RPMI8226 (cell line): ENCODE results near the gene KRT83.
A peak's percentile ranks its signal among the peaks of the same experiment; 100 is the strongest.
"Not testable (repeated sequence)": the region's sequence is repeated elsewhere in the genome, so short reads cannot be mapped to it uniquely, and the experiment has no call there.

Experiments used
- DNase-seq: peaks from one replicate; pipeline ENCODE4 v3.0.0-alpha.2; 2015

KRT83 gene

DNA sequence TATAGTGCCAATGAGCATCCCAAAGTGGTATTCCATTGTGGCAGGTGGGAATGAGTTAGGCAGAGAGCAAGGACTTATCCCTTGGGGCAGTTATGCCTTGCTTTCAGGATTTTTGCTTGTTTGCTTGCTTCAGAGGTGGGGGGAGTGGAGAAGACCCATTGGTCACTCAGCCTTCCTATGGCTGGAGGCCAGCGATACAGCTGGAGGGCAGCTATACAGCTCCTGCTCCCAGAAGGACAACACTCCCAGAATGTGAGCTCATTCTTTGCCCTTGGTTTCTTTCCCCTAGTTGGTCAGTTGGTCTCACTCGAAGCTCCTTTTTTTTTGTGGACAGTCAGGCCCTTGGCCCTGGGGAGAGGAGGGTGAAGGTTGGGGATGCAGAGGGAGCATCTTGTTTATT is 14.5 kb downstream of the KRT83 start:
- DNase-seq: no peak

DNA sequence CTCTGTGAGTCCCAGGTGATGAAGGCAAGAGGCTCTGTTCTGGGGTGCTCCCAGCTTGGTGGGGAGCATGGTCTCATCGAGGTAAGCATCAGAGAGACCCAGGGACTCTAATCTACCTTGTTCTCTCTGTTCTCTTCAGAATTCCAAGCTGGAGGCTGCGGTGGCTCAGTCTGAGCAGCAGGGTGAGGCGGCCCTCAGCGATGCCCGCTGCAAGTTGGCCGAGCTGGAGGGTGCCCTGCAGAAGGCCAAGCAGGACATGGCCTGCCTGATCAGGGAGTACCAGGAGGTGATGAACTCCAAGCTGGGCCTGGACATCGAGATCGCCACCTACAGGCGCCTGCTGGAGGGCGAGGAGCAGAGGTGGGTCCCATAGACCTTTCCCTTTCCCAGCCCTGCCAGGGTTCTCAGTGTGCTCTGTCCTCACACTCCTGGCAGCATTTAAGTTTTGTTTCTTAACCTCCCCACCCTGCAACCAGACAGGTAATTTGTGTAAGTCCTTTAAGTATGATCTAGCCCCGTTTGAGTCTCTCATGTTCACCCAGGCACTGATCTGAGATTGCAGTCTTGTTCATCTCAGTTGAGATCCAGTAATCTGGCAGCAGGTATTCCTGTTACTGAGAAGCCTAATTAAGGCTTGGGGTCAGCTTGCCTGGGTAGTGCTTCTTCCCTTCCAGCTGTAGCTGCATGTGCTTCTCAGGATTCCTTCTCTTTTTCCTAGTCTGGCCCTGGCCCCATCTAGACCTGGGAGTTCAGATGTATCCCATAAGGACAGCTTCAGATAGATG is 15.1 kb downstream of the KRT83 start:
- DNase-seq: no peak

DNA sequence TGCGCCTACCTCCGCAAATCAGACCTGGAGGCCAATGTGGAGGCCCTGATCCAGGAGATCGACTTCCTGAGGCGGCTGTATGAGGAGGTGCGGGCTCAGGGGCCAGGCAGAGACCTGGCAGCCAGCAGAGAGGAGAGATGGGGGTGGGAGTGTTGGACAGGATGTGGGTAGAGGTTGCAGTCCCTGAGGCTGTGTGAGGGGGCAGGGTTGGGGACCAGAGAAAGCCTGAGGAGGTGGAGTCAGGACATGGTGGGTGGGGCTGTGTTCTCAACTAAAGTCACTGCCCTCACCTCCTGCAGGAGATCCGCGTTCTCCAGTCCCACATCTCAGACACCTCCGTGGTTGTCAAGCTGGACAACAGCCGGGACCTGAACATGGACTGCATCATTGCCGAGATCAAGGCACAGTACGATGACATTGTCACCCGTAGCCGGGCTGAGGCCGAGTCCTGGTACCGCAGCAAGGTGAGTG is 16.2 kb downstream of the KRT83 start:
- DNase-seq: peak; percentile 59

DNA sequence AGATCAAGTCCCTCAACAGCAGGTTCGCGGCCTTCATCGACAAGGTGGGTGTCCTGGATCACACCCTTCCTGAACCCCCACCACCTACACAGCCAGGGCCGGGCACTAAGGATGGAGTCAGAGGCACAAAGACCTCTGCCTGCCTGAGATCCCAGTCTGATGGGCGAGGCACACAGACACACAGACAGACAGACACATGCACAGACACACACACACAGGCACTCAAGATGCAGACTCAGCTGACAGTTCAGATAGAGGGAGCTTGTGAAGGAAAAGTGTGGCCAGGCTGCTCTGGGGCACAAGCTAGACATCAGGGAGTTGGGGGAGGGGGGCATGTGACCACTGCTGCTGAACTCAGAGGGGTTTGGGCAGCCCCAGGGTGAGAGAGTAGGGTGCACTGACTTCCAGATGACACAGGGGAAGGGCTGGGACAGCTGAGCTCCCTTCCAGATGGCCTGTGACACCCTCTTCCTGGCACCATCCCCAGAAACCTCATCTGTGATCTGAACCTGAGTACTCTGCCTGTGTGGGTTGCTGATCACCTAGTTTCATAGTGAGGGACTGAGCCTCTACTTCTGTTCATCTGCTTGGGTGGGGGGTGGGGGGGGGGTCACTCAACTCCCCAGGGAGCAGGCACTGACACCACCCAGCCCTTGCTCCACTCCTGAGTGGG is 18.8 kb downstream of the KRT83 start:
- not testable (repeated sequence) for DNase-seq

DNA sequence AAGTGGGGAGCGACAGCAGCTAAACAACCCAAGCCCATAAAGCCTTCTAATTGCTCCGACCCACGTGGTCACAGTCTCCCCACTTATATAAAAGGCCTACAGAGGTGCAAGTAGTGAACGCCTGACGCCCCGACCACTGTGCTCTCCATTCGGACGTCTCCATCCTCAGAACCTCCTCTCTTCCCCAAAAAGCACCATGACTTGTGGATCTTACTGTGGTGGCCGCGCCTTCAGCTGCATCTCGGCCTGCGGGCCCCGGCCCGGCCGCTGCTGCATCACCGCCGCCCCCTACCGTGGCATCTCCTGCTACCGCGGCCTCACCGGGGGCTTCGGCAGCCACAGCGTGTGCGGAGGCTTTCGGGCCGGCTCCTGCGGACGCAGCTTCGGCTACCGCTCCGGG is 19.5 kb downstream of the KRT83 start:
- DNase-seq: not testable (repeated sequence)

DNA sequence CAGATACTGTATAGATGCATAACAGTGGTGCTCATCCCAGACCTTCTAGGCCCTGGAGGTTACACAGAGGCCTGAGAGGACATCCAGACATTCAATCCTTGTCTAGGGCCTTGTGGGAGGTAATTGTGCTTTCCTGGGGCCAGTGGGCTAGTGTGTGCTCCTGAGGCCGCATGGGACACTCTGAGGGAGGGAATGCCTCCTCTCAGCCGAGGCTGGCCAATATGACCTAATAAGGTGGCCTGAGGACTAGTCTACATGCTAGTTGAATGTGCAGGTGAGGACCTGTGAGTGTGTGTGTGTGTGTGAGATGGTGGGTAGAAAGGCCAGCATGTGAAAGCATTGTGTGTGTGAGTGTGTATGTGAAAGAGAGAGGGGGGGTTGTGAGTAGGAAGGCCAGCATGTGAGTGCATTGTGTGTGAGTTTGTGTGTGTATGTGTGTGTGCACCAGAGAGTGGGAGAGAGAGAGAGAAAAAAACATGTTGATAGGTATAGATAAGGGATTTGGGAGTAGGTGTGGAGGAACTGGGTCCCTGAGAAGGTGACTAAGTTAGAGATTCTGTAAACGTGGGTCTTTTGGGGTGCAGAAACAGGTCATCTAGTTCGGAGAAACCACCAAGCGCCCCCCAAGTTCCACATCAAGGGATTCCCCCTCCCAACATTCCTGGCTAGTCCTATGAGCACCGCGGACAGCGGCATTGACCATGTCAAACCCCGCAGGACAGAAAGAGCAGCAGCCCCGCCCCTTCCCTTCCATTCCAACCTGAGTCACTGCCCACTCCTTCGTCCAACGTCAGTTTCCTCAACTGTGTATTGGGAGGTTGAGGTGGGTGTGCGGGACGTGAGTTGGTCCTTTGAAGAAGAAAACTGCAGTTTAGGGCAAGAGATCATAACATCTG is 20.2 kb downstream of the KRT83 start:
- no peak for DNase-seq

DNA sequence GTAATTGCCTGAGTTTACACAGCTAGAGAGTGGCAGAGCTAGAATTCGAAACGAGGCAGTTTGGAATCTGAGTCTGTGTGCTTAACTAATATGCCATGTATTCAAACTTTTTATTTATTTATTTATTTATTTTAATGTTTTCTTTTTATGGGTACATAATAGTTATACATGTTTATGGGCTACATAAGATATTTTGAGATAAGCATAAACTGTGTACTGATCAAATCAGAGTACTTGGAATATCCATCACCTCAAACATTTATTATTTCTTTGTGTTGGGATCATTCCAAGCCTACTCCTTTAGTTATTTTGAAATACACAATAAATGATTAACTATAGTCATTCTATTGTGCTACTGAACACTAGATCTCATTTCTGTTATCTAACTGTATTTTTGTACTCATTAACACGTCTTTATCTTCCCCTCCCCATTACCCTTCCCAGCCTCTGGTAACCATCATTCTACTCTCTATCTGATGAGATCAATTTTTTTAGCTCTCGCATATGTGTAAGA is 22.5 kb downstream of the KRT83 start:
- DNase-seq: no peak

DNA sequence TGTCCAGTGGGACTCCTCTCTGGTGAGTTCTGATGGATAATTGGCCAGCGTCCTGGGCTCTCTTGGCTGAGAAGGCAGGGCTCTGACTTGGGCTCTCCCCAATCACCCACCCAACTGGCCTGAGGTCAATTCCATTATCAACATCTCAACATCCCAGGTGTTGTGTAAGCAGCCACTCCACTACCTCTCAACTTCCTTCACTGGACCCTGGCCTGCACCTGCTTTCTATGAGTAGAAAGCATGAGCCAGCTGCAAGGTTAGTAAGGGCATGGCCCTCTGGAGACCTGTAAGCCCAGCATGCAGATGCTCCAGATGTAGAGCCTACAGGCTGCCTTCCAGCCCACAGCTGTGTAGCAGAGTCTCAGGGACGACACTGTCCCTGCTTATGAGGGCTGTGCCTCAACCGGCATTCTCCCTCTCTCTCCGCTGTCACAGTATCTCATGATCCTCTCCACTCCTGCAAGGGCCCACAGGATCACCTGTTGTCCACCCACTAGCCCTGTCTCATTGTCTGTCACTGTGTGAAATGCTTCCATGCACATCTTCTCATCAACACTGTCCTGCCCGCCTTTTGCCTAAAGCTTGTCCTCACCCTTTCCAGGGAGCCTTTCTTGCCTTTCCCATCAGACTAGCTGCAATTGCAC is 24.5 kb downstream of the KRT83 start:
- peak; percentile 95 for DNase-seq

DNA sequence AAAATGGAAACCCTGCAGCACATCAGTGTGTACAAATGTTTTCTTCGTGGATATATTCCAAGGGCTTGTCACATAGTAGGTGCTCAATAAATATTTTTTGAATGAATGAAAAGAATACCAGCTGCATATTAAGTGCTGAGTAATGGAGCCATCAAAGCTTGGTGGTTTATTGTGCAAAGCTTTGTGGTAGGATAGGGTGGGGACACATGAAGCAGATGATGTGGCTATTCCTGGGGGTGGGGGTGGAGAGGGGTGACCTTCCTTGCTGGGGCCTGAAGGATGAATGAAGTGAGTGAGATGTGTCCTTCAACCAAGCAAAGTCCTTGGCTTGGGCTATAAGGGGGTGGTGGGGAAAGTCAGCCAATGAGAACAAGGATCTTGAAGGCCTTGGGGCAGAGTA is 25.5 kb downstream of the KRT83 start:
- peak; percentile 75 for DNase-seq

DNA sequence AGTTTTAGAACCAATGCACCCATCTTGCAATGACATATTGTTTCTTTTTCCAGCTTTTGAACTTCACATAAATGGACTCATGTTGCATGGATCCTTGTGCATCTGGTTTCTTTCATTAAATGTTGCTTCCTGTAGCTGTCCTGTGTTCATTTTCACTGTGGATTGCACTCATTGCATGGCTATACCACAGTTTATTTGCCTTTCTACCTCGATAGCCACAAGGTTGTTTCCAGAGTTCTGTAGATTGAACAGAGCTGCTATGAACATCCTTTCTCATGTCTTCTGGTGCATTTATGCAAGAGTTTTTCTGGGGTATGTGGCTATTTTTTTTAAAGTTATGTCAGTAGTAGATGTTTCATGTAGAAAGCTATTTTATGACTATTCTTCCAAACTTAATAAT is 26.4 kb downstream of the KRT83 start:
- DNase-seq: no peak

DNA sequence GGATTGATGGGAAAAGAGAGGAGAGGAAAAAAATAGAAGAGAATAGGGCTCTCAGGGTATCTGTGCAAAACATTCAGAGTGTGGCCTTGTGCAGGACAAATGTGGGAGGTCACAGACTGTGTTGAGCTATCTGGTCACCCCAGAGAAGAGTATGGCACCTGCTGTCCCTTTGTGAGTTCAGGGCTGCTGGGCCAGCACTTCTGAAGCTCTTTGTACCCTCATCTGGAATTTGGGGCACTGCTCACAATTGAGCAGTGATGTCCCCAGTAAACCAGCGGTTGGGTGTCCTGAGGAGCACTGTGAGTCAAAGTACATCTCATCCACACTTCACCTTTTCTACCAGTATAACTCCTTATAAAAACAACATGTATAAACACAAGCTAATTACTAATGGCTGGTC is 27.3 kb downstream of the KRT83 start:
- DNase-seq: peak; percentile 48

DNA sequence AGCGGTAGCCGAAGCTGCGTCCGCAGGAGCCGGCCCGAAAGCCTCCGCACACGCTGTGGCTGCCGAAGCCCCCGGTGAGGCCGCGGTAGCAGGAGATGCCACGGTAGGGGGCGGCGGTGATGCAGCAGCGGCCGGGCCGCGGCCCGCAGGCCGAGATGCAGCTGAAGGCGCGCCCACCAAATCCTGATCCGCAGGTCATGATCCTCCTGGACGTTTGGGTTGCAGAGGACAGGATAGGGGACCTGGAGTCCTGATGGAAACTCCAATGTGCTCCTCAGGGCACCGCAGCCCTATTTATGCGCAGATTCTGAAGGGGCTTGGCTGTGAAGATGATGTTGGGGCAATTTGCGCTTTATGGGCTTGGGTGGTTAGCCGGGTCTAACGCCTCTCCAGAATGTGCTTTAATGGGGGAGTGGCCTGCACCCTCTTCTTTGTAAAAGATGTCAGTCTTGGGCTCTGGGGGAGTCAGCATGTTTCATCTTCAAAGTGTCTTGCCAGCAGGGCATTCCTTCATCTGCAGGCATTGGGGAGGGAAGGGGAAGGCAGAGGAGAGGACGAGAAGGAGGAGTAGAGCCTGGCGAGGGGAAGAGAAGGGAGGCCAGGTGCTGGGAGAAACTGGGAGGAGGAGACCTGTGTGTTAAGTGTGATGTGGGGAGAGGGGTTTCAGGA is 29.8 kb downstream of the KRT83 start, which contains the start of gene KRT81:
Gene KRT81 (minus strand): TSS at position 268 of the 669 bp plus-strand sequence. CDS start 69 bp downstream, at position 199.
- DNase-seq: no peak

DNA sequence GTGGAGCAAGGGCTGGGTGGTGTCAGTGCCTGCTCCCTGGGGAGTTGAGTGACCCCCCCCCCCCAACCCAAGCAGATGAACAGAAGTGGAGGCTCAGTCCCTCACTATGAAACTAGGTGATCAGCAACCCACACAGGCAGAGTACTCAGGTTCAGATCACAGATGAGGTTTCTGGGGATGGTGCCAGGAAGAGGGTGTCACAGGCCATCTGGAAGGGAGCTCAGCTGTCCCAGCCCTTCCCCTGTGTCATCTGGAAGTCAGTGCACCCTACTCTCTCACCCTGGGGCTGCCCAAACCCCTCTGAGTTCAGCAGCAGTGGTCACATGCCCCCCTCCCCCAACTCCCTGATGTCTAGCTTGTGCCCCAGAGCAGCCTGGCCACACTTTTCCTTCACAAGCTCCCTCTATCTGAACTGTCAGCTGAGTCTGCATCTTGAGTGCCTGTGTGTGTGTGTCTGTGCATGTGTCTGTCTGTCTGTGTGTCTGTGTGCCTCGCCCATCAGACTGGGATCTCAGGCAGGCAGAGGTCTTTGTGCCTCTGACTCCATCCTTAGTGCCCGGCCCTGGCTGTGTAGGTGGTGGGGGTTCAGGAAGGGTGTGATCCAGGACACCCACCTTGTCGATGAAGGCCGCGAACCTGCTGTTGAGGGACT is 30.6 kb downstream of the KRT83 start:
- not testable (repeated sequence) for DNase-seq

DNA sequence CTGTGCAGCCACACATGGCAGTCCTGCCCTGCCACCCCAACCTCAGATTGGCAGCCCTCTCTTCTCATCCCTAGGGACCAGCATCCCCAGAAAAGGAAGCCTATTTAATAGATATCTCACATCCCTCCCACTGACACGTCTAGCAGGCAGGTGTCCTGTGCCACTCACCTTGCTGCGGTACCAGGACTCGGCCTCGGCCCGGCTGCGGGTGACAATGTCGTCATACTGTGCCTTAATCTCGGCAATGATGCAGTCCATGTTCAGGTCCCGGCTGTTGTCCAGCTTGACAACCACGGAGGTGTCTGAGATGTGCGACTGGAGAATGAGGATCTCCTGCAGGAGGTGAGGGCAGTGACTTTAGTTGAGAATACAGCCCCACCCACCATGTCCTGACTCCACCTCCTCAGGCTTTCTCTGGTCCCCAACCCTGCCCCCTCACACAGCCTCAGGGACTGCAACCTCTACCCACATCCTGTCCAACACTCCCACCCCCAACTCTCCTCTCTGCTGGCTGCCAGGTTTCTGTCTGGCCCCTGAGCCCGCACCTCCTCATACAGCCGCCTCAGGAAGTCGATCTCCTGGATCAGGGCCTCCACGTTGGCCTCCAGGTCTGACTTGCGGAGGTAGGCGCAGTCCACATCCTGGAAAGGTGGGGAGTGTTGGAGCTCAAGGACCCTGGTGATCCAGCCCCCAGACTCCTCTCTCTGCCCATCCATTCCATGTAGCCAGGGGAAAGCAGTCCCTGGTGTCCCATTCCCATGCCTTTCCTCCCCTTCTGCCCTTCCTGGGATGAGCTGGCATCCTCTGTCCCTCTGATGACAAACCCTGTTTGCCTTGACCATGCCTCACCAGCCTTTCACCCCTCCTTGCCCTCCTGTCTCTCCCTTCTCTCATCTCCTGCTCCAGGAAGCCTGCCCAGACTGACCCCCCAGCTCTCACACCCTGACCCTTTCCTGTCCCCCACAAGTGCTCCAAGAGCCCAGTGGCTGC is 33.1 kb downstream of the KRT83 start:
- DNase-seq: not testable (repeated sequence)

DNA sequence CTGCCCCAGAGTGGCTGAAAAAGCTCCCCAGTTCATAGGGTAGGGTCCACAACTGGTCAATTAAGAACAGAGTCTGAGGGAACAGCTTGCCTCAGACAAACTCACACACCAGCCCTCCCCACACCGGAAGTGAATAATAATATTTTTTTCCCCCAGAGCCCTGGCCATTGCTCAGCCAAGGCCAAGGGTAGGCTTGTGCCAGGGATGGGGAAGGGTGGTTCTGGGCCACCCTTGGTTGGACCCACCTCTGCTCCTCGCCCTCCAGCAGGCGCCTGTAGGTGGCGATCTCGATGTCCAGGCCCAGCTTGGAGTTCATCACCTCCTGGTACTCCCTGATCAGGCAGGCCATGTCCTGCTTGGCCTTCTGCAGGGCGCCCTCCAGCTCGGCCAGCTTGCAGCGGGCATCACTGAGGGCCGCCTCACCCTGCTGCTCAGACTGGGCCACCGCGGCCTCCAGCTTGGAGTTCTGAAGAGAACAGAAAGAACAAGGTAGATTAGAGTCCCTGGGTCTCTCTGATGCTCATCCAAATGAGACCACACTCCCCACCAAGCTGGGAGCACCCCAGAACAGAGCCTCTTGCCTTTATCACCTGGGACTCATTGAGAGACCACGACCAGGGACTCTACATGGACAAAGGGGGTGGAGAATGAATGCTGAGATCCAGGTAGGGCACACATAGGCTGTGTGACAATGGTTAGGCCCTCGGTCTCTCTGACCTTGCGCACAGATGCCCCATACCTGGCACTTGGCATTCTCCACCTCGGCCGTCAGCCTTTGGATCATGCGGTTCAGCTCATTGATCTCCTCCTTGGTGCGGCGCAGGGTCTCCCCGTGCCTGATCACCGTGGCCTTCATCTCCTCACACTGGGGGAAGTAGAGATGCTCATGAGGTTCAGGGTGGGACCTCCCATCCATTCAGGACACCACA is 34.1 kb downstream of the KRT83 start:
- not testable (repeated sequence) for DNase-seq

DNA sequence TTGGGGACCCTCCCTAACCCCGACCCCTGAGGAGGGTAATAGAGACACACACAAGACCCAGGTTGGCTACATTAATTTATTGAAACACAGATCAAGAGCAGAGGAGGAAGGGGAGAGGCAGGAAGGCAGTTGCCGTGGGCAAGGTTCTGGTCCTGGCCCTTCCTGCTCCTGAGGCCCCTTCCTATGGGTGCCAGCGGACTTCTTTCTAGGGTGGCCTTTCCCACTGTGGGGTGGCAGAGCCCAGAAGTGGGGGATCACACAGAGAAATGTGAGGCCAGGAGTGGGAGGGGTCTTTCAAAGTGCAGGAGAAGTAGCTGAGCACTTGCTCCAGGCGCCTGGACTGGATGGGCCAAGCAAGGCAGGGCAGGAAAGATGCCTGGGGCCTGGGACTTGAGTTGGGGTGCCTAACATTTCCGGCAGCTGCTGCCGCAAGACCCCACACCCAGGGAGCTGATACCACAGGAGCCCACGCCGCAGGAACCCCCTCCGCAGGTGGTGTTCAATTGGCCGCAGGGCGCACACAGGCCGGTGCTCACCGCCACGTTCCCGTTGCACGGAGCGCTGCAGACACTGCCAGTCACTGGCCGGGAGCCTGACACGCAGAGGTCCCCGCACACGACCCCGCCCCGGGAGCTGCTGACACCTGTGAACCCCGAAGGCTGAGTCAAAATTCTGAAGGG is 35.2 kb downstream of the KRT83 start:
- DNase-seq: no peak

DNA sequence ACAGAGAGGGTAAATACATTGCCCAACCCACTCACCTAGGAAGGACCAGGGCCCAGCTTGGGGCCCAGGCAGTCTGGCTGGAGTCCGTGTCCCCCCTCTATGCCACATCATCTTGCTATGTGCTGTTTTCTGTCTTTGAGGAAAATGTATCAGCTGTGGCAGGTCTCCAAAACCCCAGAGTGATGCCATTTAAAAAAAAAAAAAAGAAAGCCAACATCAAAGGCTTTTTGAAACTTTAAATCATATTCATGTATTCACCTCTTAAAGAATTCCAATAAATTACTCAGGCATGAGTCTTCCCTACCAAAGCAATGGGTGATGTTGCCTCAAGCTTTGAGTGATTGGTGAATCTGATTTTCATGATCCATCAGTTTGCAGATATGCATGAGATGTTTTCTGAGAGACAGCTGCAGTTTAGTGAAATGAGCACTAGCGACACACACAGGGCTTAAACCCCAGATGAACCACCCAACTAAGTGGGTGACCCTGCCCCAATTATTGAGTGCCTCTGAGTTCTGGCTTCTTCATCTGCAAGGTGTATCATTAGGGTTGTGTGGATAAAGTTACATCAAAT is 35.9 kb downstream of the KRT83 start:
- no peak for DNase-seq
